ENCODE measurements around the gene ASPM. TPM values are rescaled to one million over a fixed set of nuclear protein-coding genes. Genes with fewer than 3 reads are reported as not detected.

Gene ASPM
- polyA plus RNA-seq, 2 of the 4 experiments (the other 2 are of a cell fraction) = 19.0 to 35.5 TPM

GRCh38 chr1:197141575-197141974 lies 4.9 kb downstream of the ASPM start:
- FAIRE-seq = no peak
- TF ChIP-seq ESRRA (IDR thresholded peaks at IDR 0.05; ENCODE audit: borderline replicate concordance, low read length) = no peak
- no peak for TF ChIP-seq RNF2 (IDR thresholded peaks at IDR 0.05; ENCODE audit: borderline replicate concordance, low read depth)
- TF ChIP-seq RFX5 (IDR thresholded peaks at IDR 0.05) = no peak
- no peak for TF ChIP-seq PBX3 (IDR thresholded peaks at IDR 0.05)
- CTCF ChIA-PET = interaction anchor here (1.4 kb wide), 1 partner anchor 19 kb away, joined by 3 read pairs; no protein-coding TSS in a partner anchor
- H3K9me3 ChIP-seq = no peaks in the 10 kb centered on the region
- ATAC-seq = no peak
- H3K4me2 ChIP-seq = peak overlapping the region; percentile 19
- peaks cover 24% of the 10 kb centered on the region for H3K4me1 ChIP-seq
- DNase-seq (ENCODE audit: low read depth in 1 of 2, low spot score in 1 of 2) = no peak
- POLR2A ChIA-PET = no interaction called here
- WGBS (ENCODE audit: missing lambda C conversion rate) = 97% methylated on average over 1 of the region's 1 CpG
- no peak overlapping the region for H3K4me3 ChIP-seq
- H3K27ac ChIP-seq = no peak overlapping the region

- DNase-seq (ENCODE audit: low read depth in 1 of 2, low spot score in 1 of 2) (no peak), ATAC-seq (no peak), FAIRE-seq (no peak)
- no peak overlapping the region for H3K4me3 ChIP-seq
- no peak overlapping the region for H3K4me2 ChIP-seq
- no peaks in the 10 kb centered on the region for H3K9me3 ChIP-seq
- H3K27ac ChIP-seq = no peak overlapping the region
- POLR2A ChIA-PET = no interaction called here
- peaks cover 25% of the 10 kb centered on the region for H3K4me1 ChIP-seq
- CTCF ChIA-PET = no interaction called here
- WGBS (ENCODE audit: missing lambda C conversion rate) = 88% methylated on average over 2 of the region's 2 CpGs
- TF ChIP-seq ZC3H11A (IDR thresholded peaks at IDR 0.05) (no peak), TP53 (CRISPR knock-in tag; IDR thresholded peaks at IDR 0.05) (no peak), POLR2A (IDR thresholded peaks at IDR 0.05; ENCODE audit: low read length) (no peak), CHD2 (IDR thresholded peaks at IDR 0.05; ENCODE audit: low read length, partially characterized antibody) (no peak), FOXS1 (CRISPR knock-in tag; IDR thresholded peaks at IDR 0.05) (no peak), EHF (CRISPR knock-in tag; IDR thresholded peaks at IDR 0.05) (no peak), ZSCAN20 (CRISPR knock-in tag; IDR thresholded peaks at IDR 0.05) (no peak), GATA3 (IDR thresholded peaks at IDR 0.05; ENCODE audit: borderline replicate concordance) (no peak), NR3C1 (IDR thresholded peaks at IDR 0.05) (no peak), ZFP36 (IDR thresholded peaks at IDR 0.05; ENCODE audit: borderline replicate concordance, partially characterized antibody) (no peak), PBX3 (IDR thresholded peaks at IDR 0.05) (no peak), HOXB13 (CRISPR knock-in tag; IDR thresholded peaks at IDR 0.05; ENCODE audit: low read depth) (no peak), RAD21 (conservative IDR thresholded peaks at IDR 0.05 in 1 of 2, IDR thresholded peaks at IDR 0.05 in 1 of 2) (no peak), SREBF2 (IDR thresholded peaks at IDR 0.05) (no peak), RFX5 (IDR thresholded peaks at IDR 0.05) (no peak), HDAC2 (IDR thresholded peaks at IDR 0.05) (no peak), EHMT2 (IDR thresholded peaks at IDR 0.05; ENCODE audit: low read depth) (no peak), MAFK (IDR thresholded peaks at IDR 0.05; ENCODE audit: partially characterized antibody) (no peak), RNF2 (IDR thresholded peaks at IDR 0.05; ENCODE audit: borderline replicate concordance, low read depth) (no peak)
Observed at GRCh38 chr1:197140121-197140520, 6.3 kb downstream of the ASPM start.

- ATAC-seq = no peak
- POLR2A ChIA-PET = no interaction called here
- TF ChIP-seq MAX (IDR thresholded peaks at IDR 0.05) (no peak), ELK1 (IDR thresholded peaks at IDR 0.05; ENCODE audit: low read depth, low read length) (no peak), HOXB5 (CRISPR knock-in tag; IDR thresholded peaks at IDR 0.05) (no peak), REST (IDR thresholded peaks at IDR 0.05) (no peak), GATA3 (IDR thresholded peaks at IDR 0.05; ENCODE audit: borderline replicate concordance) (no peak), RAD21 (conservative IDR thresholded peaks at IDR 0.05 in 1 of 2, IDR thresholded peaks at IDR 0.05 in 1 of 2) (no peak), FOSB (CRISPR knock-in tag; IDR thresholded peaks at IDR 0.05) (no peak), HOXA7 (CRISPR knock-in tag; IDR thresholded peaks at IDR 0.05) (no peak), BCL3 (IDR thresholded peaks at IDR 0.05) (no peak)
Observed at GRCh38 chr1:197139169-197139568, 7.3 kb downstream of the ASPM start.

More at GRCh38 chr1:197139169-197139568, 7.3 kb downstream of the ASPM start:
- DNase-seq (ENCODE audit: low read depth in 1 of 2, low spot score in 1 of 2) (no peak), FAIRE-seq (no peak)
- CTCF ChIA-PET = no interaction called here
- Histone ChIP-seq H3K4me2 (no peak overlapping the region), H3K4me1 (peaks cover 24% of the 10 kb centered on the region), H3K4me3 (no peak overlapping the region), H3K27ac (no peak overlapping the region), H3K9me3 (no peaks in the 10 kb centered on the region)
- 95% methylated on average over 15 of the region's 15 CpGs for WGBS (ENCODE audit: missing lambda C conversion rate)
